HEK293 (cell line): Measurements from ENCODE around the gene SYNDIG1.

Experiments used
- BCL11A ChIP-seq: fragments of 450-650 bp; formaldehyde crosslinking; IDR thresholded peaks from 2 replicates; pipeline ENCODE4 v1.5.1; 2016; ENCODE audit warnings: low read depth, missing biosample characterization, missing genetic modification characterization
- HOXC10 ChIP-seq: sonication (generic); formaldehyde crosslinking; IDR thresholded peaks from 2 replicates; pipeline ENCODE4 v1.8.1; 2023; ENCODE audit warnings: mild to moderate bottlenecking, missing genetic modification reagents
- MYNN ChIP-seq: fragments of 450-650 bp; formaldehyde crosslinking; IDR thresholded peaks from 2 replicates; pipeline ENCODE4 v1.5.1; 2016; ENCODE audit warnings: missing biosample characterization, missing genetic modification characterization, borderline replicate concordance
- ZNF138 ChIP-seq: fragments of 450-650 bp; formaldehyde crosslinking; IDR thresholded peaks from 2 replicates; pipeline ENCODE4 v1.5.1; 2016; ENCODE audit warnings: missing biosample characterization, missing genetic modification characterization, borderline replicate concordance
- ZNF548 ChIP-seq: fragments of 450-650 bp; formaldehyde crosslinking; IDR thresholded peaks from 2 replicates; pipeline ENCODE4 v1.5.1; 2016; ENCODE audit warnings: missing biosample characterization, missing genetic modification characterization
- TF ChIP-seq, protein P1 (sequence below): sonication (generic); formaldehyde crosslinking; IDR thresholded peaks from 2 replicates; pipeline ENCODE4 v1.8.1; 2022; ENCODE audit warnings: mild to moderate bottlenecking, moderate library complexity, missing genetic modification reagents
- TF ChIP-seq, protein P2 (sequence below): fragments of 450-650 bp; formaldehyde crosslinking; IDR thresholded peaks from 2 replicates; pipeline ENCODE4 v1.5.1; 2016; ENCODE audit warnings: missing biosample characterization, missing genetic modification characterization
- TF ChIP-seq, protein P3 (sequence below): fragments of 450-650 bp; formaldehyde crosslinking; IDR thresholded peaks from 2 replicates; pipeline ENCODE4 v1.5.1; 2016; ENCODE audit warnings: missing biosample characterization, missing genetic modification characterization
- TF ChIP-seq, protein P4 (sequence below): fragments of 450-650 bp; formaldehyde crosslinking; IDR thresholded peaks from 2 replicates; pipeline ENCODE4 v1.5.1; 2017; ENCODE audit warnings: missing biosample characterization, missing genetic modification characterization

DNA sequence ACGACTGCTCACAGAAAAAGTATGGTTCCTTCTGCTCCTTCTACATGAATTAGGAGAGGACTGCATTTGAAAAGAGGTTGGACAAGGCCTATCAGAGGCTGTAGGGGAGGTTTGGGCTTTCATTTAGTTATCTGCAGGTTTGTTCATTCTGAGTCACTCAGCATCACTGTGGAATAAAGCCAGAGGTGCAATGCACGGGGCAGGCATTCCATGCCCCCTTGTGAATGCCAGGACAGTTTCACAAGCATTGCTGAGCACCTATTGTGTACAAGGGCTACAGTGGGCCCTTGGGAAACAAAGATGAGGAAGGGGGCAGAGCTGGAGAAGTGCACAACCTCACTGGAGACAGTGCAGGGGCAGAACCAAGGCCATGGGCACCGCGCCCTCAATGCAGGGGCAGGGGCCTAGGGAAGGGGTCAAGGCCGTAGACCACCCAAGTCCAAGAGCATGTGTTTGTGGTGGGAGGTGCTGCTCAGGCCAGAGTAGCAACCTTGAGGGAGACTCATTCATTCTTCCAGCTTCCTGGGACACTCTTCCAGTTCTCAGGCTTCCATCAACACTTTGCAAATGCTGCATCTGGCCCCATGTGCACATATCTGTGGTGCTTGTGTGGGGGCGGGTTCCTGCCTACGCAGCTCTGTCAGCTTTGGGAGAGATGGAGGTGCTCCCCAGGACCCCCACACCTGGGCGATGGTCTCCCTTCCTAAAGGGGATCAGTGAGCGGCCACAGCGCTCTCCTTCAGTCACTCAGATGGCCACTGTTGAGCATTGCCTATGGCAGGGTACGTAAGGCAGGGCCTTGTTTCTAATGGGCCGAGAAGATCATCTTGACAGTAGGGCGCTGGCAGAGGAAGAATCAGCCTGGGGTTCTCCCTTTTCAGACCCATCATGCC lies 204.5 kb downstream of the SYNDIG1 start:
- TF ChIP-seq, protein P1, sequence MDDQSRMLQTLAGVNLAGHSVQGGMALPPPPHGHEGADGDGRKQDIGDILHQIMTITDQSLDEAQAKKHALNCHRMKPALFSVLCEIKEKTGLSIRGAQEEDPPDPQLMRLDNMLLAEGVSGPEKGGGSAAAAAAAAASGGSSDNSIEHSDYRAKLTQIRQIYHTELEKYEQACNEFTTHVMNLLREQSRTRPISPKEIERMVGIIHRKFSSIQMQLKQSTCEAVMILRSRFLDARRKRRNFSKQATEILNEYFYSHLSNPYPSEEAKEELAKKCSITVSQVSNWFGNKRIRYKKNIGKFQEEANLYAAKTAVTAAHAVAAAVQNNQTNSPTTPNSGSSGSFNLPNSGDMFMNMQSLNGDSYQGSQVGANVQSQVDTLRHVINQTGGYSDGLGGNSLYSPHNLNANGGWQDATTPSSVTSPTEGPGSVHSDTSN, result no peak
- TF ChIP-seq, protein P2, sequence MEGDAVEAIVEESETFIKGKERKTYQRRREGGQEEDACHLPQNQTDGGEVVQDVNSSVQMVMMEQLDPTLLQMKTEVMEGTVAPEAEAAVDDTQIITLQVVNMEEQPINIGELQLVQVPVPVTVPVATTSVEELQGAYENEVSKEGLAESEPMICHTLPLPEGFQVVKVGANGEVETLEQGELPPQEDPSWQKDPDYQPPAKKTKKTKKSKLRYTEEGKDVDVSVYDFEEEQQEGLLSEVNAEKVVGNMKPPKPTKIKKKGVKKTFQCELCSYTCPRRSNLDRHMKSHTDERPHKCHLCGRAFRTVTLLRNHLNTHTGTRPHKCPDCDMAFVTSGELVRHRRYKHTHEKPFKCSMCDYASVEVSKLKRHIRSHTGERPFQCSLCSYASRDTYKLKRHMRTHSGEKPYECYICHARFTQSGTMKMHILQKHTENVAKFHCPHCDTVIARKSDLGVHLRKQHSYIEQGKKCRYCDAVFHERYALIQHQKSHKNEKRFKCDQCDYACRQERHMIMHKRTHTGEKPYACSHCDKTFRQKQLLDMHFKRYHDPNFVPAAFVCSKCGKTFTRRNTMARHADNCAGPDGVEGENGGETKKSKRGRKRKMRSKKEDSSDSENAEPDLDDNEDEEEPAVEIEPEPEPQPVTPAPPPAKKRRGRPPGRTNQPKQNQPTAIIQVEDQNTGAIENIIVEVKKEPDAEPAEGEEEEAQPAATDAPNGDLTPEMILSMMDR, result no peak
- TF ChIP-seq HOXC10 (CRISPR knock-in tag) (no peak), MYNN (tag by site-specific recombination) (no peak), ZNF548 (tag by site-specific recombination) (no peak), BCL11A (no peak), ZNF138 (tag by site-specific recombination) (no peak)
- TF ChIP-seq, protein P3, sequence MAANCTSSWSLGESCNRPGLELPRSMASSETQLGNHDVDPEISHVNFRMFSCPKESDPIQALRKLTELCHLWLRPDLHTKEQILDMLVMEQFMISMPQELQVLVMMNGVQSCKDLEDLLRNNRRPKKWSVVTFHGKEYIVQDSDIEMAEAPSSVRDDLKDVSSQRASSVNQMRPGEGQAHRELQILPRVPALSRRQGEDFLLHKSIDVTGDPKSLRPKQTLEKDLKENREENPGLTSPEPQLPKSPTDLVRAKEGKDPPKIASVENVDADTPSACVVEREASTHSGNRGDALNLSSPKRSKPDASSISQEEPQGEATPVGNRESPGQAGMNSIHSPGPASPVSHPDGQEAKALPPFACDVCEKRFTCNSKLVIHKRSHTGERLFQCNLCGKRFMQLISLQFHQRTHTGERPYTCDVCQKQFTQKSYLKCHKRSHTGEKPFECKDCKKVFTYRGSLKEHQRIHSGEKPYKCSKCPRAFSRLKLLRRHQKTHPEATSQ (tag by site-specific recombination), result no peak
- TF ChIP-seq, protein P4, sequence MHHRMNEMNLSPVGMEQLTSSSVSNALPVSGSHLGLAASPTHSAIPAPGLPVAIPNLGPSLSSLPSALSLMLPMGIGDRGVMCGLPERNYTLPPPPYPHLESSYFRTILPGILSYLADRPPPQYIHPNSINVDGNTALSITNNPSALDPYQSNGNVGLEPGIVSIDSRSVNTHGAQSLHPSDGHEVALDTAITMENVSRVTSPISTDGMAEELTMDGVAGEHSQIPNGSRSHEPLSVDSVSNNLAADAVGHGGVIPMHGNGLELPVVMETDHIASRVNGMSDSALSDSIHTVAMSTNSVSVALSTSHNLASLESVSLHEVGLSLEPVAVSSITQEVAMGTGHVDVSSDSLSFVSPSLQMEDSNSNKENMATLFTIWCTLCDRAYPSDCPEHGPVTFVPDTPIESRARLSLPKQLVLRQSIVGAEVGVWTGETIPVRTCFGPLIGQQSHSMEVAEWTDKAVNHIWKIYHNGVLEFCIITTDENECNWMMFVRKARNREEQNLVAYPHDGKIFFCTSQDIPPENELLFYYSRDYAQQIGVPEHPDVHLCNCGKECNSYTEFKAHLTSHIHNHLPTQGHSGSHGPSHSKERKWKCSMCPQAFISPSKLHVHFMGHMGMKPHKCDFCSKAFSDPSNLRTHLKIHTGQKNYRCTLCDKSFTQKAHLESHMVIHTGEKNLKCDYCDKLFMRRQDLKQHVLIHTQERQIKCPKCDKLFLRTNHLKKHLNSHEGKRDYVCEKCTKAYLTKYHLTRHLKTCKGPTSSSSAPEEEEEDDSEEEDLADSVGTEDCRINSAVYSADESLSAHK (tag by site-specific recombination), result no peak
